Suprapubic skin (tissue), 4 donors: ENCODE results near the gene TNIK. TPM values are rescaled to one million over a fixed set of nuclear protein-coding genes. Genes with fewer than 3 reads are reported as not detected.
"Not testable (repeated sequence)": the region's sequence is repeated elsewhere in the genome, so short reads cannot be mapped to it uniquely, and the experiment has no call there.

Experiments
- DNase-seq, 2 donors: peaks; one replicate each; pipeline ENCODE4 v3.0.0-alpha.2; 2019; ENCODE audit warnings: low spot score in 2 of 2
- H3K27ac ChIP-seq: fragments of 200-600 bp; sonication (generic); one replicate; pipeline ENCODE4 v1.5.1; 2019
- H3K27me3 ChIP-seq: fragments of 200-600 bp; sonication (generic); one replicate; pipeline ENCODE4 v1.5.1; 2019
- H3K36me3 ChIP-seq: fragments of 200-600 bp; sonication (generic); one replicate; pipeline ENCODE4 v1.5.1; 2019
- H3K4me1 ChIP-seq: fragments of 200-600 bp; sonication (generic); one replicate; pipeline ENCODE4 v1.5.1; 2019
- H3K4me3 ChIP-seq: fragments of 200-600 bp; sonication (generic); one replicate; pipeline ENCODE4 v1.5.1; 2019; ENCODE audit warnings: mild to moderate bottlenecking
- H3K9me3 ChIP-seq: fragments of 200-600 bp; sonication (generic); one replicate; pipeline ENCODE4 v1.5.1; 2019
- EP300 ChIP-seq: sonication (generic); formaldehyde crosslinking; IDR thresholded peaks from one replicate; pipeline ENCODE4 v1.6.1; 2017; ENCODE audit warnings: antibody characterized with exemption
- POLR2A ChIP-seq, 2 donors: fragments of 450-650 bp; IDR thresholded peaks; one replicate each; pipeline ENCODE4 v1.6.1; 2017; ENCODE audit warnings: antibody characterized with exemption in 2 of 2, mild to moderate bottlenecking in 2 of 2, moderate library complexity in 2 of 2
- POLR2AphosphoS5 ChIP-seq, 3 donors: sonication (generic); formaldehyde crosslinking; IDR thresholded peaks; one replicate each; pipeline ENCODE4 v1.6.1; 2017; ENCODE audit warnings: antibody characterized with exemption in 3 of 3
- WGBS: methylation state at CpG from one replicate; pipeline ENCODE4 v1.1.5; 2018; 5-methylcytosine and 5-hydroxymethylcytosine counted together
- total RNA-seq, 4 donors: library from RNA; depleted of rRNA; stranded (reverse); fragments of >200 nt; gene quantifications; one replicate each; pipeline ENCODE4 v1.1.0, GENCODE V29; 2016
- TF ChIP-seq, protein P1 (sequence below), 2 donors: fragments of 200-600 bp in 1 of 2; fragments of 450-650 bp in 1 of 2; sonication (generic) in 1 of 2; IDR thresholded peaks; one replicate each; pipeline ENCODE4 v1.5.1; 2016 to 2019; ENCODE audit warnings: antibody characterized with exemption in 2 of 2, mild to moderate bottlenecking in 1 of 2, moderate library complexity in 1 of 2

Gene TNIK
- total RNA-seq, 4 donors from 2014 or later: 2.0 to 4.3 (median 3.1) TPM

DNA sequence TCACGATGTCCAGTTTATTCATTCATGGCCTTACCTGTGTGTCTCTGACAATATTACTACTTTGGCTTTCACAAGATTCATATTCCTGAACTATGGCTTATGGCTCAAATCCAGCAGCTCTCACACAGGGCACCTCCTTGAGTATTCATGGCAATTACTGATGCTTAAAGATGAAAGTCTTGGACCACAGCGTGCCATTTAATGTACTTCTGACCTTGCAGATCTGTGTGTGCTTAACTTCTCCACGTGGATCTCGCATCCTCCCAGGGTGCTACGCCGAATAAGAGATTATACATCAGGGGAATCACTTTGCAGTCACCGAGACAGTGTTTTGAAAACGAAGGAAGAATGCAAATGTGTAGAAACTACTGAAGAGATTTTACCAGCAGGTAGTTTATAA, 147.5 kb downstream of the TNIK start:
- no peaks in the 10 kb centered on the region for H3K4me1 ChIP-seq

DNA sequence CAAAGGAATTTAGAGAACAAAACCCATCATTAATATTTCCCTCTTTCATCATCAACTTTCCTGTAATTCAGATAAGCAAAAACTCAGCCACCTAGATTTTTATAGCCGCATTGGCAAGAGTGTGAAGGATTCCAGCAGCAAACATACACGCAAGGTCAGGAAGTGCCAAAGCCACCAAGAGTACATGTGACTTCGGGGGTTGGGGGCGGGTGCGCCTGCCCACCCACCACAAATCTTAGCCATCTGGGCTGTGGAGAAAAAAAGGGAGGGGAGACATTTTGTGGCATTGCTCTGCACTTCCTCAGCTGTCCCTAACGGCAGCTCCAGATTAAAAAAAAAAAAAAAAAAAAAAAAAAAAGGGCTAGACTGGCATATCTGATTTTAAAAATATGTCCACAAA, 148.4 kb downstream of the TNIK start:
- no peaks in the 10 kb centered on the region for H3K36me3 ChIP-seq
- DNase-seq: no peak
- H3K27ac ChIP-seq: no peak overlapping the region
- no peaks in the 10 kb centered on the region for H3K4me1 ChIP-seq
- 58% methylated on average over 6 of the region's 6 CpGs for WGBS
- TF ChIP-seq EP300: no peak
- no peaks in the 10 kb centered on the region for H3K27me3 ChIP-seq
- no peaks in the 10 kb centered on the region for H3K9me3 ChIP-seq
- H3K4me3 ChIP-seq: no peak overlapping the region

More for the DNA sequence above, 147.5 kb downstream of the TNIK start:
- Histone ChIP-seq H3K9me3 (no peaks in the 10 kb centered on the region), H3K36me3 (no peaks in the 10 kb centered on the region), H3K27ac (no peak overlapping the region), H3K27me3 (no peaks in the 10 kb centered on the region), H3K4me3 (no peak overlapping the region)
- 91% methylated on average over 8 of the region's 8 CpGs for WGBS
- DNase-seq: no peak
- TF ChIP-seq, protein P1, sequence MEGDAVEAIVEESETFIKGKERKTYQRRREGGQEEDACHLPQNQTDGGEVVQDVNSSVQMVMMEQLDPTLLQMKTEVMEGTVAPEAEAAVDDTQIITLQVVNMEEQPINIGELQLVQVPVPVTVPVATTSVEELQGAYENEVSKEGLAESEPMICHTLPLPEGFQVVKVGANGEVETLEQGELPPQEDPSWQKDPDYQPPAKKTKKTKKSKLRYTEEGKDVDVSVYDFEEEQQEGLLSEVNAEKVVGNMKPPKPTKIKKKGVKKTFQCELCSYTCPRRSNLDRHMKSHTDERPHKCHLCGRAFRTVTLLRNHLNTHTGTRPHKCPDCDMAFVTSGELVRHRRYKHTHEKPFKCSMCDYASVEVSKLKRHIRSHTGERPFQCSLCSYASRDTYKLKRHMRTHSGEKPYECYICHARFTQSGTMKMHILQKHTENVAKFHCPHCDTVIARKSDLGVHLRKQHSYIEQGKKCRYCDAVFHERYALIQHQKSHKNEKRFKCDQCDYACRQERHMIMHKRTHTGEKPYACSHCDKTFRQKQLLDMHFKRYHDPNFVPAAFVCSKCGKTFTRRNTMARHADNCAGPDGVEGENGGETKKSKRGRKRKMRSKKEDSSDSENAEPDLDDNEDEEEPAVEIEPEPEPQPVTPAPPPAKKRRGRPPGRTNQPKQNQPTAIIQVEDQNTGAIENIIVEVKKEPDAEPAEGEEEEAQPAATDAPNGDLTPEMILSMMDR (IDR thresholded peaks at IDR 0.05): no peak
- TF ChIP-seq POLR2AphosphoS5 (IDR thresholded peaks at IDR 0.05) (no peak), EP300 (no peak), POLR2A (IDR thresholded peaks at IDR 0.05) (no peak)

DNA sequence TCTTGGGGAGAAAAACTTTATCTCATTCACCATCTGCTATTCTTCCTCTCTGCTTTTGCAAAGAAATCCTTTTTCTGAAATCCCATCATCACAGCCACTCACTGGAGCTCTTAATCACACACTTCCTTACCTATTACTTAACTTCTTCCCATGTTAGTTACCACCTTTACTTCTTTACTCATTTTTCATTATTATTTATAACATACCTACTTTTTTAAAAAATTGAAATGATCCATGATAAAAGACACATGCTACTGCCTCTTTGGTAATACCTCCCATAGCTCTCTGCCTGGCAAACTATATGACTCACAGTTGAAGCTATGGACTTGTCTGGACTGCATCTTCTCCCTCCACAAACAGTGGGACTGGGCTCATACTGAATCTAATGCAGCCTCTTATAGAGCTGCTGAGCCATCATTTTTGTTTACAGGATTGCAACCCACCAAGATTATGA, 150.3 kb downstream of the TNIK start:
- Histone ChIP-seq H3K36me3 (no peaks in the 10 kb centered on the region), H3K27ac (no peak overlapping the region), H3K27me3 (no peaks in the 10 kb centered on the region), H3K4me1 (peaks cover 3% of the 10 kb centered on the region), H3K4me3 (no peak overlapping the region), H3K9me3 (no peaks in the 10 kb centered on the region)
- no peak for DNase-seq
- no peak for TF ChIP-seq POLR2A (IDR thresholded peaks at IDR 0.05)
- TF ChIP-seq, protein P1 (IDR thresholded peaks at IDR 0.05): no peak
- TF ChIP-seq POLR2AphosphoS5 (IDR thresholded peaks at IDR 0.05): no peak
- TF ChIP-seq EP300: no peak

DNA sequence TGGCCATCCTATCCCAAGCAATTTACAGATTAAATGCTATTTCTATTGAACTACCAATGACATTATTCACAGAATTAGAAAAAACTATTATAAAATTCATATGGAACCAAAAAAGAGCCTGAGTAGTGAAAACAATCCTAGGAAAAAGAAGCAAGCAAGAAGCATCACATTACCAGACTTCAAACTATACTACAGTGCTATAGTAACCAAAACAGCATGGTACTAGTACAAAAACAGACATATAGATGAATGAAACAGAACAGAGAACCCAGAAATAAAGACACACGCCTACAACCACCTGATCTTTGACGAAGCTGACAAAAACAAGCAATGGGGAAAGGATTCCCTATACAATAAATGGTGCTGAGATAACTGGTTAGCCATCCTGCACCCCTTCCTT, 152.2 kb downstream of the TNIK start:
- no peak for DNase-seq
- no peak overlapping the region for H3K4me3 ChIP-seq
- no peaks in the 10 kb centered on the region for H3K9me3 ChIP-seq
- H3K27ac ChIP-seq: no peak overlapping the region
- WGBS: 85% methylated on average over 2 of the region's 2 CpGs
- TF ChIP-seq EP300: no peak
- TF ChIP-seq, protein P1 (IDR thresholded peaks at IDR 0.05): no peak
- no peak for TF ChIP-seq POLR2A (IDR thresholded peaks at IDR 0.05)
- no peak for TF ChIP-seq POLR2AphosphoS5 (IDR thresholded peaks at IDR 0.05)
- no peaks in the 10 kb centered on the region for H3K36me3 ChIP-seq
- H3K4me1 ChIP-seq: peaks cover 3% of the 10 kb centered on the region
- H3K27me3 ChIP-seq: no peaks in the 10 kb centered on the region

DNA sequence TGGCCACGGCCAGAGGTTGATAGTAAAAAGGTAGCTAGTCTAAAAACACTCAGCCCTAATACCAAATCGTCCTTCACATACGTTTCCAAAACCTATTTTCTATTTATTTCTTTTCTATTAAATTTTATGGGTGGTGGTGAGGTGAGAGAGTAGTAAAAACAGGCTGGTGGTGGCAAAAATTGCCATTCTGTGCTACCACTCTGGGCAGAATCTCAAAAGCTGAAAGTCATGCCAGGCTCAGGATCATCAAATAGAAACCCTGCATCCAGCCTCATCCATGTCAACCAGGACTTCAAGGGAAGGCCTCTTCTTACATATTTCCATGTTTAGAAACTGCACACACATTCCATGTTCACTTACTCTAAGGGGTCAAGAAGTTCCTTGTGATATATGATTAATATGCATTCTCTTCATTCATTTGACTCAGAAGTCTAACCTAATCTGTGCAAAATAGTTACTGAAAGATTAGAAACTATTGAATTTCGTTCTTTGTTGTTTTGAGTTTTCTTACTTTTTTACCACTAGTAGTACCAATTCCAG, 153.1 kb downstream of the TNIK start:
- no peak for TF ChIP-seq POLR2A (IDR thresholded peaks at IDR 0.05)
- TF ChIP-seq, protein P1 (IDR thresholded peaks at IDR 0.05): no peak
- no peak for TF ChIP-seq EP300
- TF ChIP-seq POLR2AphosphoS5 (IDR thresholded peaks at IDR 0.05): no peak
- Histone ChIP-seq H3K27ac (no peak overlapping the region), H3K4me1 (peaks cover 3% of the 10 kb centered on the region), H3K9me3 (no peaks in the 10 kb centered on the region), H3K4me3 (no peak overlapping the region), H3K27me3 (no peaks in the 10 kb centered on the region), H3K36me3 (no peaks in the 10 kb centered on the region)
- 57% methylated on average over 4 of the region's 4 CpGs for WGBS
- no peak for DNase-seq

DNA sequence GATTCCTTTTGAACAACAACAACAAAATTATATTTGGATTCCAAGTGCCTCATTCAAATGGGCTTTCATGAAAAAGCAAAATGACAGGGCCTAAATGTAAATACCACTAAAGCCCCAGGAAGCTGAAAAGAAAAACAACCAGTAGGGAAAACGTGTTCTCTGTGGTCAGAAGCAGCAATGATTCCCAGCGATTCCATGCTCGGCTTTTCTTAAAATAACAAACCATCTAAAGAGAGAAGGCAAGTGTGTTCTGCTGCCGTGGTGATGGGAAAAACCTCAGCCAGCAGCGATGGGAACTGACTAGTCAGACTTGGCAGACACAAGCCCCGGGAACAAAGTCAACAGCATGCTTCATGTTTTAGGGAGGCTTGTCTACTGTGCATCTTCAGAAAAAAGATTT, 153.6 kb downstream of the TNIK start:
- no peak overlapping the region for H3K27ac ChIP-seq
- no peak for DNase-seq
- peaks cover 3% of the 10 kb centered on the region for H3K4me1 ChIP-seq
- WGBS: 11% methylated on average over 6 of the region's 6 CpGs
- no peak overlapping the region for H3K4me3 ChIP-seq
- no peaks in the 10 kb centered on the region for H3K27me3 ChIP-seq
- no peaks in the 10 kb centered on the region for H3K9me3 ChIP-seq
- TF ChIP-seq, protein P1 (IDR thresholded peaks at IDR 0.05): no peak
- no peak for TF ChIP-seq POLR2AphosphoS5 (IDR thresholded peaks at IDR 0.05)
- TF ChIP-seq POLR2A (IDR thresholded peaks at IDR 0.05): no peak
- TF ChIP-seq EP300: no peak
- H3K36me3 ChIP-seq: no peaks in the 10 kb centered on the region

DNA sequence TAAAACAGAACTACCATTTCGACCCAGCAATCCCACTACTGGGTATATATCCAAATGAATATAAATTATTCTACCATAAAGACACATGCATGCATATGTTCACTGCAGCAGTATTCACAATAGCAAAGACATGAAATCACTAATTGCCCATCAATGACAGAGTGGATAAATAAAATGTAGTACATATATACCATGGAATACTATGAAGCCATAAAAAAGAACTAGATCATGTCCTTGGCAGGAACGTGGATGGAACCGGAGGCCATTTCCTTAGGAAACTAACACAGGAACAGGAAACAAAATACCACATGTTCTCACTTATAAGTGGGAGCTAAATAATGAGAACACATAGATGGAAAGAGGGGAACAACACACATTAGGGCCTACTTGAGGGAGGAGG, 154.4 kb downstream of the TNIK start:
- not testable (repeated sequence) for DNase-seq, H3K36me3 ChIP-seq, H3K27ac ChIP-seq, H3K4me3 ChIP-seq, H3K4me1 ChIP-seq, H3K9me3 ChIP-seq, H3K27me3 ChIP-seq
- 85% methylated on average over 3 of the region's 3 CpGs for WGBS

DNA sequence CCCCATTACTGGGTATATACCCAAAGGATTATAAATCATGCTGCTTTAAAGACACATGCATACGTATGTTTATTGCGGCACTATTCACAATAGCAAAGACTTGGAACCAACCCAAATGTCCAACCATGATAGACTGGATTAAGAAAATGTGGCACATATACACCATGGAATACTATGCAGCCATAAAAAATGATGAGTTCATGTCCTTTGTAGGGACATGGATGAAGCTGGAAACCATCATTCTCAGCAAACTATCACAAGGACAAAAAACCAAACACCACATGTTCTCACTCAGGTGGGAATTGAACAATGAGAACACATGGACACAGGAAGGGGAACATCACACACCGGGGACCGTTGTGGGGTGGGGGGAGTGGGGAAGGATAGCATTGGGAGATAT, 155.7 kb downstream of the TNIK start:
- not testable (repeated sequence) for H3K4me3 ChIP-seq, H3K36me3 ChIP-seq, H3K9me3 ChIP-seq, H3K4me1 ChIP-seq, DNase-seq, H3K27ac ChIP-seq, H3K27me3 ChIP-seq
- 99% methylated on average over 4 of the region's 4 CpGs for WGBS
